ENCODE results near the gene COX6A1. TPM values are rescaled to one million over a fixed set of nuclear protein-coding genes. Genes with fewer than 3 reads are reported as not detected.

Gene COX6A1
- total and polyA plus RNA-seq, 2 of the 13 experiments (the other 11 are each of a cell fraction or from before 2014, with no cell fraction given): 542 to 673 TPM

- TF ChIP-seq SOX5 (CRISPR knock-in tag; IDR thresholded peaks at IDR 0.05; ENCODE audit: borderline replicate concordance): no peak
- no peak for TF ChIP-seq FOXC1 (CRISPR knock-in tag; IDR thresholded peaks at IDR 0.05; ENCODE audit: borderline replicate concordance)
- TF ChIP-seq RXRB (CRISPR knock-in tag; IDR thresholded peaks at IDR 0.05; ENCODE audit: borderline replicate concordance): no peak
- TF ChIP-seq TCF7 (IDR thresholded peaks at IDR 0.05; ENCODE audit: low read depth): no peak
- no peak for TF ChIP-seq KLF16 (CRISPR knock-in tag; IDR thresholded peaks at IDR 0.05)
- TF ChIP-seq ERF (CRISPR knock-in tag; IDR thresholded peaks at IDR 0.05): no peak
- no peak for TF ChIP-seq ZKSCAN8 (CRISPR knock-in tag; IDR thresholded peaks at IDR 0.05; ENCODE audit: borderline replicate concordance)
- TF ChIP-seq LRRFIP1 (CRISPR knock-in tag; conservative IDR thresholded peaks at IDR 0.05): no peak
- TF ChIP-seq NFIC (IDR thresholded peaks at IDR 0.05; ENCODE audit: low read length): no peak
These were observed 9.2 kb upstream of the COX6A1 start (continued) for GRCh38 chr12:120428597-120429229.

- Histone ChIP-seq H3K4me1 (ENCODE audit: insufficient read depth, low read length) (peaks cover 13% of the 10 kb centered on the region), H3K4me2 (ENCODE audit: low read depth, low read length) (no peak overlapping the region), H3K9me3 (ENCODE audit: low read length) (no peaks in the 10 kb centered on the region), H3K27ac (ENCODE audit: extremely low read length, insufficient read depth, low read length) (no peak overlapping the region), H3K27me3 (ENCODE audit: control insufficient read depth in 1 of 2, insufficient read depth in 2 of 2, low read length in 2 of 2) (no peaks in the 10 kb centered on the region), H3K36me3 (replicated peaks in 1 of 2; ENCODE audit: control insufficient read depth in 1 of 2, insufficient read depth in 2 of 2, low read length in 2 of 2) (no peaks in the 10 kb centered on the region), H3K9ac (ENCODE audit: insufficient read depth, low read depth, low read length) (no peak overlapping the region), H3K79me2 (ENCODE audit: insufficient read depth, low read length) (no peaks in the 10 kb centered on the region), H3K4me3 (replicated peaks in 1 of 3; ENCODE audit: insufficient read depth in 1 of 3, low read depth in 2 of 3, low read length in 3 of 3) (no peak overlapping the region), H4K20me1 (ENCODE audit: insufficient read depth, low read length) (no peaks in the 10 kb centered on the region), H2AFZ (ENCODE audit: low read length) (no peak overlapping the region)
- 37% methylated on average over 7 of the region's 7 CpGs for WGBS (ENCODE audit: low lambda C conversion rate)
- POLR2A ChIA-PET: no interaction called here
- BruUV-seq (replicated peaks): no TSS peak
- FAIRE-seq: no peak
- ATAC-seq: no peak
- intact Hi-C loops (cut with micrococcal nuclease; ENCODE audit: unreplicated experiment) (no loop called here), in situ Hi-C loops (cut with HindIII; ENCODE audit: extremely low pct_ligation_motif_present, low pct_unique_long_range_greater_than_20kb) (no loop called here)
- DNase-seq (ENCODE audit: low spot score): no peak
- CTCF ChIA-PET (ENCODE audit: low intra/inter-chr PET ratio, low total read pairs): interaction anchor here (4.1 kb wide), 1 partner anchor 72 kb away, joined by 48 read pairs; no protein-coding TSS in a partner anchor
- TF ChIP-seq ZNF329 (CRISPR knock-in tag; IDR thresholded peaks at IDR 0.05; ENCODE audit: low read depth) (no peak), KDM6A (CRISPR knock-in tag; IDR thresholded peaks at IDR 0.05; ENCODE audit: low read depth) (no peak), HIVEP1 (CRISPR knock-in tag; IDR thresholded peaks at IDR 0.05) (no peak), ZMYM4 (CRISPR knock-in tag; IDR thresholded peaks at IDR 0.05) (no peak), STAT6 (CRISPR knock-in tag; IDR thresholded peaks at IDR 0.05; ENCODE audit: borderline replicate concordance) (no peak), CTCF (CRISPR knock-in tag; IDR thresholded peaks at IDR 0.05) (no peak), SNRNP70 (IDR thresholded peaks at IDR 0.05; ENCODE audit: low read depth, low read length) (no peak), SYNCRIP (IDR thresholded peaks at IDR 0.05; ENCODE audit: insufficient read depth, low read depth, low read length) (no peak), SNAI1 (CRISPR knock-in tag; IDR thresholded peaks at IDR 0.05; ENCODE audit: borderline replicate concordance) (no peak)
These were observed 8.5 kb upstream of the COX6A1 start for GRCh38 chr12:120429368-120429767.

All from HepG2 (cell line).